Measurements from ENCODE around the gene CD300C.

Gene CD300C

GRCh38 chr17:74546586-74546985 is 671 bp upstream of the CD300C start:
- no peak overlapping the region for H3K4me3 ChIP-seq (ENCODE audit: insufficient read depth, low read length, poor library complexity, severe bottlenecking)
- no peaks in the 10 kb centered on the region for H4K20me1 ChIP-seq (ENCODE audit: low read depth, low read length)
- H3K27me3 ChIP-seq (ENCODE audit: low read length): no peaks in the 10 kb centered on the region
- no peak overlapping the region for H3K9ac ChIP-seq (ENCODE audit: low read length)
- no peaks in the 10 kb centered on the region for H3K9me3 ChIP-seq (ENCODE audit: insufficient read depth, low read length)
- no peaks in the 10 kb centered on the region for H3K36me3 ChIP-seq (ENCODE audit: low read length)
- no peak overlapping the region for H2AFZ ChIP-seq (ENCODE audit: low read depth, low read length, severe bottlenecking)
- no peak overlapping the region for H3K27ac ChIP-seq (ENCODE audit: low read depth, low read length)
- TF ChIP-seq CTCF (IDR thresholded peaks at IDR 0.05; ENCODE audit: insufficient read depth, low read length, poor library complexity, severe bottlenecking) (no peak), EZH2phosphoT487 (conservative IDR thresholded peaks at IDR 0.05; ENCODE audit: low read length) (no peak)
- H3K4me2 ChIP-seq (ENCODE audit: low read depth, low read length, poor library complexity, severe bottlenecking): no peak overlapping the region
- no peaks in the 10 kb centered on the region for H3K79me2 ChIP-seq (ENCODE audit: insufficient read depth, low read length)
- H3F3A ChIP-seq (ENCODE audit: insufficient read depth): no peaks in the 10 kb centered on the region
- H3K9me2 ChIP-seq (replicated peaks; ENCODE audit: insufficient read depth, low read length): no peaks in the 10 kb centered on the region

GRCh38 chr17:74544991-74545842 is 698 bp downstream of the CD300C start:
- Histone ChIP-seq H3K27me3 (ENCODE audit: low read length) (no peaks in the 10 kb centered on the region), H3K4me2 (ENCODE audit: low read depth, low read length, poor library complexity, severe bottlenecking) (no peak overlapping the region), H3K9me3 (ENCODE audit: insufficient read depth, low read length) (no peaks in the 10 kb centered on the region), H4K20me1 (ENCODE audit: low read depth, low read length) (no peaks in the 10 kb centered on the region), H2AFZ (ENCODE audit: low read depth, low read length, severe bottlenecking) (no peak overlapping the region), H3K79me2 (ENCODE audit: insufficient read depth, low read length) (no peaks in the 10 kb centered on the region), H3F3A (ENCODE audit: insufficient read depth) (no peaks in the 10 kb centered on the region), H3K4me3 (ENCODE audit: insufficient read depth, low read length, poor library complexity, severe bottlenecking) (no peak overlapping the region), H3K27ac (ENCODE audit: low read depth, low read length) (no peak overlapping the region), H3K9ac (ENCODE audit: low read length) (no peak overlapping the region), H3K9me2 (replicated peaks; ENCODE audit: insufficient read depth, low read length) (no peaks in the 10 kb centered on the region), H3K36me3 (ENCODE audit: low read length) (no peaks in the 10 kb centered on the region)
- no peak for TF ChIP-seq CTCF (IDR thresholded peaks at IDR 0.05; ENCODE audit: insufficient read depth, low read length, poor library complexity, severe bottlenecking)
- TF ChIP-seq EZH2phosphoT487 (conservative IDR thresholded peaks at IDR 0.05; ENCODE audit: low read length): no peak

GRCh38 chr17:74543891-74544760 is 1.8 kb downstream of the CD300C start:
- H3K27ac ChIP-seq (ENCODE audit: low read depth, low read length): no peak overlapping the region
- H4K20me1 ChIP-seq (ENCODE audit: low read depth, low read length): no peaks in the 10 kb centered on the region
- TF ChIP-seq EZH2phosphoT487 (conservative IDR thresholded peaks at IDR 0.05; ENCODE audit: low read length) (no peak), CTCF (IDR thresholded peaks at IDR 0.05; ENCODE audit: insufficient read depth, low read length, poor library complexity, severe bottlenecking) (no peak)
- H3K9ac ChIP-seq (ENCODE audit: low read length): no peak overlapping the region
- no peak overlapping the region for H2AFZ ChIP-seq (ENCODE audit: low read depth, low read length, severe bottlenecking)
- no peaks in the 10 kb centered on the region for H3K9me2 ChIP-seq (replicated peaks; ENCODE audit: insufficient read depth, low read length)
- no peaks in the 10 kb centered on the region for H3K79me2 ChIP-seq (ENCODE audit: insufficient read depth, low read length)
- H3K4me3 ChIP-seq (ENCODE audit: insufficient read depth, low read length, poor library complexity, severe bottlenecking): no peak overlapping the region
- H3K4me2 ChIP-seq (ENCODE audit: low read depth, low read length, poor library complexity, severe bottlenecking): no peak overlapping the region
- no peaks in the 10 kb centered on the region for H3K9me3 ChIP-seq (ENCODE audit: insufficient read depth, low read length)
- H3F3A ChIP-seq (ENCODE audit: insufficient read depth): no peaks in the 10 kb centered on the region
- H3K36me3 ChIP-seq (ENCODE audit: low read length): no peaks in the 10 kb centered on the region
- no peaks in the 10 kb centered on the region for H3K27me3 ChIP-seq (ENCODE audit: low read length)

Data from SU-DHL-6 (cell line).